ENCODE results near the gene CDH4.
"Not testable (repeated sequence)": the region's sequence is repeated elsewhere in the genome, so short reads cannot be mapped to it uniquely, and the experiment has no call there.

CDH4 gene

GRCh38 chr20:61942526-61942925 lies 690.5 kb downstream of the CDH4 start:
- POLR2A ChIA-PET: no interaction called here
- Histone ChIP-seq H3K4me3 (ENCODE audit: low read depth, low read length) (no peak overlapping the region), H3K4me1 (ENCODE audit: control insufficient read depth, insufficient read depth, low read length) (no peaks in the 10 kb centered on the region), H3K9me3 (ENCODE audit: control insufficient read depth, insufficient read depth, low read depth, low read length) (no peaks in the 10 kb centered on the region), H3K27ac (ENCODE audit: extremely low read depth, low read depth, low read length) (no peak overlapping the region), H3K36me3 (ENCODE audit: control insufficient read depth in 2 of 2, insufficient read depth in 1 of 2, low read length in 2 of 2) (no peaks in the 10 kb centered on the region)
- no peak for TF ChIP-seq ZNF76 (tag by site-specific recombination; IDR thresholded peaks at IDR 0.05; ENCODE audit: borderline replicate concordance, low read depth)
- TF ChIP-seq ZNF404 (tag by site-specific recombination; IDR thresholded peaks at IDR 0.05): no peak
- no peak for TF ChIP-seq ZNF24 (tag by site-specific recombination; IDR thresholded peaks at IDR 0.05)
- TF ChIP-seq ZNF449 (tag by site-specific recombination; IDR thresholded peaks at IDR 0.05): no peak
- TF ChIP-seq ZNF140 (tag by site-specific recombination; IDR thresholded peaks at IDR 0.05): no peak
- no peak for TF ChIP-seq ZNF112 (tag by site-specific recombination; IDR thresholded peaks at IDR 0.05)
- CTCF ChIA-PET: no interaction called here

GRCh38 chr20:61944967-61945366 lies 692.9 kb downstream of the CDH4 start:
- H3K4me1 ChIP-seq (ENCODE audit: control insufficient read depth, insufficient read depth, low read length); POLR2A ChIA-PET; H3K4me3 ChIP-seq (ENCODE audit: low read depth, low read length); H3K27ac ChIP-seq (ENCODE audit: extremely low read depth, low read depth, low read length); H3K36me3 ChIP-seq (ENCODE audit: control insufficient read depth in 2 of 2, insufficient read depth in 1 of 2, low read length in 2 of 2); H3K9me3 ChIP-seq (ENCODE audit: control insufficient read depth, insufficient read depth, low read depth, low read length); CTCF ChIA-PET: not testable (repeated sequence)

GRCh38 chr20:61945495-61945894 lies 693.4 kb downstream of the CDH4 start:
- H3K9me3 ChIP-seq (ENCODE audit: control insufficient read depth, insufficient read depth, low read depth, low read length); POLR2A ChIA-PET; H3K36me3 ChIP-seq (ENCODE audit: control insufficient read depth in 2 of 2, insufficient read depth in 1 of 2, low read length in 2 of 2); H3K4me1 ChIP-seq (ENCODE audit: control insufficient read depth, insufficient read depth, low read length); H3K4me3 ChIP-seq (ENCODE audit: low read depth, low read length); H3K27ac ChIP-seq (ENCODE audit: extremely low read depth, low read depth, low read length); CTCF ChIA-PET: not testable (repeated sequence)

GRCh38 chr20:61948056-61948455 lies 696.0 kb downstream of the CDH4 start:
- POLR2A ChIA-PET; H3K27ac ChIP-seq (ENCODE audit: extremely low read depth, low read depth, low read length); CTCF ChIA-PET; H3K4me1 ChIP-seq (ENCODE audit: control insufficient read depth, insufficient read depth, low read length); H3K36me3 ChIP-seq (ENCODE audit: control insufficient read depth in 2 of 2, insufficient read depth in 1 of 2, low read length in 2 of 2); H3K4me3 ChIP-seq (ENCODE audit: low read depth, low read length); H3K9me3 ChIP-seq (ENCODE audit: control insufficient read depth, insufficient read depth, low read depth, low read length): not testable (repeated sequence)

- ChIA-PET CTCF (no interaction called here), POLR2A (no interaction called here)
- TF ChIP-seq MYNN (tag by site-specific recombination; IDR thresholded peaks at IDR 0.05; ENCODE audit: borderline replicate concordance) (no peak), ZNF76 (tag by site-specific recombination; IDR thresholded peaks at IDR 0.05; ENCODE audit: borderline replicate concordance, low read depth) (no peak)
- H3K4me1 ChIP-seq (ENCODE audit: control insufficient read depth, insufficient read depth, low read length): no peaks in the 10 kb centered on the region
- H3K36me3 ChIP-seq (ENCODE audit: control insufficient read depth in 2 of 2, insufficient read depth in 1 of 2, low read length in 2 of 2): no peaks in the 10 kb centered on the region
- H3K4me3 ChIP-seq (ENCODE audit: low read depth, low read length): no peak overlapping the region
- no peaks in the 10 kb centered on the region for H3K9me3 ChIP-seq (ENCODE audit: control insufficient read depth, insufficient read depth, low read depth, low read length)
- no peak overlapping the region for H3K27ac ChIP-seq (ENCODE audit: extremely low read depth, low read depth, low read length)
These were observed 696.7 kb downstream of the CDH4 start for GRCh38 chr20:61948586-61949362.

GRCh38 chr20:61949363-61949713 lies 697.3 kb downstream of the CDH4 start:
- ChIA-PET CTCF (no interaction called here), POLR2A (no interaction called here)
- Histone ChIP-seq H3K27ac (ENCODE audit: extremely low read depth, low read depth, low read length) (no peak overlapping the region), H3K9me3 (ENCODE audit: control insufficient read depth, insufficient read depth, low read depth, low read length) (no peaks in the 10 kb centered on the region), H3K4me3 (ENCODE audit: low read depth, low read length) (no peak overlapping the region), H3K36me3 (ENCODE audit: control insufficient read depth in 2 of 2, insufficient read depth in 1 of 2, low read length in 2 of 2) (no peaks in the 10 kb centered on the region), H3K4me1 (ENCODE audit: control insufficient read depth, insufficient read depth, low read length) (0 out of 2 replicates have a peak, but pooled peaks cover under 1% of the 10 kb centered on the region)
- TF ChIP-seq ZNF623 (tag by site-specific recombination; IDR thresholded peaks at IDR 0.05): no peak
- TF ChIP-seq ATF2 (tag by site-specific recombination; IDR thresholded peaks at IDR 0.05; ENCODE audit: low read depth): no peak
- TF ChIP-seq ZNF76 (tag by site-specific recombination; IDR thresholded peaks at IDR 0.05; ENCODE audit: borderline replicate concordance, low read depth): no peak
- TF ChIP-seq ZBTB49 (tag by site-specific recombination; IDR thresholded peaks at IDR 0.05; ENCODE audit: low read depth): no peak
- no peak for TF ChIP-seq YY1 (tag by site-specific recombination; IDR thresholded peaks at IDR 0.05)
- no peak for TF ChIP-seq ZNF394 (tag by site-specific recombination; IDR thresholded peaks at IDR 0.05; ENCODE audit: borderline replicate concordance)
- no peak for TF ChIP-seq SP7 (tag by site-specific recombination; IDR thresholded peaks at IDR 0.05)
- no peak for TF ChIP-seq ZNF350 (tag by site-specific recombination; IDR thresholded peaks at IDR 0.05)
